ENCODE results near the gene BDNF. TPM values are rescaled to one million over a fixed set of nuclear protein-coding genes. Genes with fewer than 3 reads are reported as not detected.
A peak's percentile ranks its signal among the peaks of the same experiment; 100 is the strongest.

Gene BDNF
- total and polyA plus RNA-seq, 12 donors, result 0.16 to 19.1 (median 2.5) TPM

GRCh38 chr11:27692781-27693180, 7.5 kb downstream of the BDNF start:
- H3K36me3 ChIP-seq, result no peaks in the 10 kb centered on the region
- no peak overlapping the region for H3K4me3 ChIP-seq
- H3K27ac ChIP-seq, result no peak overlapping the region
- WGBS, 2 donors, result 89 to 93% methylated on average over 2 of the region's 2 CpGs
- intact Hi-C loops (cut with DNase I), result loop anchor here in 2 of 10 donors (10.0 kb wide), 2 partner anchors 168 to 1642 kb away; no protein-coding TSS in a partner anchor
- no peaks in the 10 kb centered on the region for H3K9me3 ChIP-seq
- ATAC-seq, result no peak
- H3K27me3 ChIP-seq, result peaks cover 2 to 28% (median 14%) of the 10 kb centered on the region in 7 donors
- H3K4me1 ChIP-seq, result peaks cover 0 to 8% (median 0%) of the 10 kb centered on the region in 9 donors
- no peak for TF ChIP-seq CTCF (IDR thresholded peaks at IDR 0.05)
- no peak for DNase-seq

- DNase-seq (no peak), ATAC-seq (no peak)
- peaks cover 0 to 5% (median 0%) of the 10 kb centered on the region in 11 donors for H3K9me3 ChIP-seq
- H3K36me3 ChIP-seq, result no peaks in the 10 kb centered on the region
- WGBS, 2 donors, result 78 to 83% methylated on average over 4 of the region's 4 CpGs
- intact Hi-C loops (cut with DNase I), result no loop called here
- H3K27me3 ChIP-seq, result no peaks in the 10 kb centered on the region
- H3K4me3 ChIP-seq, result no peak overlapping the region
- no peak for TF ChIP-seq CTCF (IDR thresholded peaks at IDR 0.05)
- no peak overlapping the region for H3K27ac ChIP-seq
- no peaks in the 10 kb centered on the region for H3K4me1 ChIP-seq
Observed at GRCh38 chr11:27688076-27688475, 12.2 kb downstream of the BDNF start.

GRCh38 chr11:27681664-27682063, 18.6 kb downstream of the BDNF start:
- Histone ChIP-seq H3K27me3 (no peaks in the 10 kb centered on the region), H3K4me1 (no peaks in the 10 kb centered on the region), H3K27ac (peak overlapping the region in 1 of 10 donors; percentile 40), H3K36me3 (no peaks in the 10 kb centered on the region), H3K9me3 (peaks cover 0 to 13% (median 0%) of the 10 kb centered on the region in 11 donors), H3K4me3 (no peak overlapping the region)
- ATAC-seq (peak in 1 of 8 donors; percentile 50), DNase-seq (no peak)
- WGBS, 2 donors, result 54 to 61% methylated on average over 1 of the region's 1 CpG
- intact Hi-C loops (cut with DNase I), result no loop called here
- TF ChIP-seq CTCF (IDR thresholded peaks at IDR 0.05), result no peak

GRCh38 chr11:27679136-27680015, 20.9 kb downstream of the BDNF start:
- DNase-seq (no peak), ATAC-seq (no peak)
- TF ChIP-seq CTCF (IDR thresholded peaks at IDR 0.05), result no peak
- Histone ChIP-seq H3K4me3 (no peak overlapping the region), H3K4me1 (no peaks in the 10 kb centered on the region), H3K27ac (no peak overlapping the region), H3K9me3 (peaks cover 0 to 13% (median 0%) of the 10 kb centered on the region in 11 donors), H3K27me3 (no peaks in the 10 kb centered on the region), H3K36me3 (no peaks in the 10 kb centered on the region)
- intact Hi-C loops (cut with DNase I), result no loop called here
- 84 to 88% methylated on average over 5 of the region's 5 CpGs for WGBS, 2 donors
